KOPT-K1 (cell line): ENCODE results near the gene COL18A1.
"Not testable (repeated sequence)": the region's sequence is repeated elsewhere in the genome, so short reads cannot be mapped to it uniquely, and the experiment has no call there.

Experiments
- H3K27ac ChIP-seq: fragments of 200-600 bp; sonication (generic); 2 replicates; pipeline ENCODE4 v1.5.1; 2016; ENCODE audit warnings: antibody characterized with exemption, mild to moderate bottlenecking, low read depth, low read length; ENCODE audit not compliant: poor library complexity, severe bottlenecking
- H3K36me3 ChIP-seq: fragments of 200-600 bp; sonication (generic); 2 replicates; pipeline ENCODE4 v1.5.1; 2017; ENCODE audit warnings: antibody characterized with exemption, mild to moderate bottlenecking, low read length, moderate library complexity; ENCODE audit not compliant: insufficient read depth
- H3K9me3 ChIP-seq: fragments of 200-600 bp; sonication (generic); 2 replicates; pipeline ENCODE4 v1.5.1; 2017; ENCODE audit warnings: antibody characterized with exemption, low read length, mild to moderate bottlenecking; ENCODE audit not compliant: insufficient read depth, poor library complexity, severe bottlenecking

Gene COL18A1

GRCh38 chr21:45439901-45440461, 35.0 kb downstream of the COL18A1 start:
- H3K36me3 ChIP-seq: no peaks in the 10 kb centered on the region
- no peaks in the 10 kb centered on the region for H3K9me3 ChIP-seq
- no peak overlapping the region for H3K27ac ChIP-seq

- Histone ChIP-seq H3K36me3 (no peaks in the 10 kb centered on the region), H3K27ac (no peak overlapping the region), H3K9me3 (no peaks in the 10 kb centered on the region)
Observed at GRCh38 chr21:45440736-45441350, 35.9 kb downstream of the COL18A1 start.

GRCh38 chr21:45441431-45442255, 36.7 kb downstream of the COL18A1 start:
- Histone ChIP-seq H3K27ac (no peak overlapping the region), H3K9me3 (peaks cover 5% of the 10 kb centered on the region), H3K36me3 (no peaks in the 10 kb centered on the region)

- H3K27ac ChIP-seq: no peak overlapping the region
- H3K9me3 ChIP-seq: peaks cover 5% of the 10 kb centered on the region
- no peaks in the 10 kb centered on the region for H3K36me3 ChIP-seq
Observed at GRCh38 chr21:45442276-45442675, 37.3 kb downstream of the COL18A1 start.

- H3K27ac ChIP-seq, H3K9me3 ChIP-seq, H3K36me3 ChIP-seq: not testable (repeated sequence)
Observed at GRCh38 chr21:45442686-45443594, 38.0 kb downstream of the COL18A1 start.

GRCh38 chr21:45443595-45444181, 38.7 kb downstream of the COL18A1 start:
- Histone ChIP-seq H3K36me3 (no peaks in the 10 kb centered on the region), H3K9me3 (peaks cover 5% of the 10 kb centered on the region), H3K27ac (no peak overlapping the region)

- Histone ChIP-seq H3K27ac (no peak overlapping the region), H3K36me3 (no peaks in the 10 kb centered on the region), H3K9me3 (peaks cover 5% of the 10 kb centered on the region)
Observed at GRCh38 chr21:45444385-45444784, 39.4 kb downstream of the COL18A1 start.

GRCh38 chr21:45445369-45445768, 40.4 kb downstream of the COL18A1 start:
- no peak overlapping the region for H3K27ac ChIP-seq
- no peaks in the 10 kb centered on the region for H3K36me3 ChIP-seq
- peaks cover 5% of the 10 kb centered on the region for H3K9me3 ChIP-seq

GRCh38 chr21:45447821-45448220, 42.9 kb downstream of the COL18A1 start:
- H3K36me3 ChIP-seq: no peaks in the 10 kb centered on the region
- H3K27ac ChIP-seq: no peak overlapping the region
- H3K9me3 ChIP-seq: peaks cover 5% of the 10 kb centered on the region

GRCh38 chr21:45448283-45448809, 43.4 kb downstream of the COL18A1 start:
- H3K27ac ChIP-seq: no peak overlapping the region
- H3K36me3 ChIP-seq: no peaks in the 10 kb centered on the region
- peaks cover 5% of the 10 kb centered on the region for H3K9me3 ChIP-seq

GRCh38 chr21:45448810-45449657, 44.1 kb downstream of the COL18A1 start:
- Histone ChIP-seq H3K36me3 (no peaks in the 10 kb centered on the region), H3K27ac (no peak overlapping the region), H3K9me3 (peaks cover 5% of the 10 kb centered on the region)

- H3K27ac ChIP-seq: no peak overlapping the region
- H3K36me3 ChIP-seq: no peaks in the 10 kb centered on the region
- H3K9me3 ChIP-seq: peaks cover 5% of the 10 kb centered on the region
Observed at GRCh38 chr21:45449658-45450422, 44.9 kb downstream of the COL18A1 start.

GRCh38 chr21:45450423-45451090, 45.6 kb downstream of the COL18A1 start:
- H3K36me3 ChIP-seq: no peaks in the 10 kb centered on the region
- H3K27ac ChIP-seq: no peak overlapping the region
- peaks cover 5% of the 10 kb centered on the region for H3K9me3 ChIP-seq
